NCI-H1048 (cell line): ENCODE results near the gene NDOR1.

Source experiments
- DNase-seq: peaks from one replicate; lab custom pipeline; 2025; lab: John Stamatoyannopoulos, UW

NDOR1 gene

DNA sequence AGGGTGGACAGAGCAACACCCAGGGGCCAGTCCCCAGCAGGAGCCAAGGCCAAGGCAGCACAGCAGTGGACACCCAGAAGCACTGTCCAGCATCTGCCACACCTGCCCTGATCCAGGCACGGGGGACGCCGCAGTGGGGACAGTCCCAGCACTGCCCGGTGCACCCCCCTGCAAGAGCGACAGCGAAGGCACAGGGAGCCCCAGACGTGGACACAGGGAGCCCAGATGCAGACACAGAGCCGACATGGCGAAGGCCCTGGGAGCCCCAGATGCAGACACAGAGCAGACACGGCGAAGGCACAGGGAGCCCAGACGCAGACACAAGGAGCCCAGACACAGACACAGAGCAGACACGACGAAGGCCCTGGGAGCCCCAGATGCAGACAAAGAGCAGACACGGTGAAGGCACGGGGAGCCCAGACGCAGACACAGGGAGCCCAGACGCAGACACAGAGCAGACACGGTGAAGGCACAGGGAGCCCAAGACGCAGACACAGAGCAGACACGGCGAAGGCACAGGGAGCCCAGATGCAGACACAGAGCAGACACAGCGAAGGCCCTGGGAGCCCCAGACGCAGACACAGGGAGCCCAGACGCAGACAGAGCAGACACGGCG lies 21.4 kb upstream of the NDOR1 start:
- DNase-seq = no peak

DNA sequence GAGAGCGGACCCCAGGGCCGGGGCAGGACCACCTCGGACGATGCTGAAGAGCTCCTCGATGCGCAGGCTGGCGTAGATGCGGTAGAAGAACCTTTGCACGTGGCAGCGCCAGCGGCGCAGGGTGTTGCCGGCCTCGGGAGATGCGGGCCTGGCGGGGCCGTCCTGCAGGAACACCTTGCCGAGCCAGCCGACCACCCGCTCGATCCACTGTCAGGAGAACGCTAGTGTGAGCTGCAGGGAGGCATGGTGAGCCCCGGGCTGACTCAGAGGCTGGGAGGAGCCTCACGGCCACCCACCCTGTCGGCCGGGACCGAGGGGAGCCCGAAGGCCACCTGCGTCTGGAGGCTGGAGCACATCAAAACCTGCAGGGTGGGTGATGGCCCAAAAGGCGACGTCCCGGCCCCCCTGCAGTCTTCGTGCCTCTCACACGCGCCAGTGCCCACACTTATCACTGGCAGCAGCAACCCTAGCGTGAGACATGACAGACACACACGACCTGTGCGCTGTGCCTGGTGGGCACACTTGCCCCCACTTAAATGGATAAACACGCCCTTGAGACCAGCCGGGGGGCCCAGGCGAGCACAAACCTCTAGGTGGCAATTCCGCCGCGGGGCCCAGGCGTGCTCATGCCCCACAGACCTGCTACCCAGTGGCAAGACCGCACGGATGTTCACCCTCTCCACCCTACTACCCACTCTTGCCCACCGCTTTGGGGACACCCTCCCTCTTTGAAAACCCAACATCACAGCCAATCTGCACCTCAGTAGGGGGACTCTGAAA lies 20.4 kb upstream of the NDOR1 start:
- no peak for DNase-seq

DNA sequence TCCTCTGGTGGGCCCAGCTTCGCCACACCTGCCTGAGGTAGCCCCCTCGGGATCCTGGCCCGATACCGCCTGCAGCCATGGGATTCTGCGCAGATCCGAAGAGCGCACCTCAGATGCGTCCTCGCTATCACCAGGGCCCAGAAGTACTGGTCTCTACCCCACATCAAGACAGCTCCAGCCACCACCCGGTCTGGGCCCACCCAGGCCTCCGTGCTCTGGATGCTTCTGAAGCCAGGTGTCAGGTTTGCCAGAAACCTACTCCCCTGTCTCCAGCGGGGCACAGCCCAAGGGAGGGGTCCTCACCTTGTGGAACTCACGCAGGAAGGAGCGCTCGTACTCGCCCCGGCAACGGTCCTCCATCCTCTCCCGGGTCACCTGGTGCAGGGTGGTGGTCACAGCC lies 19.6 kb upstream of the NDOR1 start:
- DNase-seq = no peak

DNA sequence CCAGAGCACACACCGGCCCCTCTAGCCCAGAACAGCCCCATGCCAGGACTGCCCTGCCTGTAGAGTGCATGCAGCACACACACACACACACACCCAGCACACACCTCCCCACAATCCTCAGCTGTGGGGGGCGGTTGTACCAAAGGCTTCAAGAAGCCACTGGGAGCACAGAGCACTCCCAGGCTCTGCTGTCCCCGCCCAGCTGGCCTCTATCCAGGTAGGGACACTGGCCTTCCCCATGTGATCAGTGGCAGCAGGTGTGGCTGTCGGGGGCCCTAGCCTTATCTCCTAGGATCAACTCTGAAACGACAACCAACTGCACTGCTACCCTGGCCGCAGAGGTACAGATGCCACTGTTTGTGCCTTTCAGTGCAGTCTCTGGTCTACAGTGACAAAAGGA lies 19.1 kb upstream of the NDOR1 start:
- no peak for DNase-seq

DNA sequence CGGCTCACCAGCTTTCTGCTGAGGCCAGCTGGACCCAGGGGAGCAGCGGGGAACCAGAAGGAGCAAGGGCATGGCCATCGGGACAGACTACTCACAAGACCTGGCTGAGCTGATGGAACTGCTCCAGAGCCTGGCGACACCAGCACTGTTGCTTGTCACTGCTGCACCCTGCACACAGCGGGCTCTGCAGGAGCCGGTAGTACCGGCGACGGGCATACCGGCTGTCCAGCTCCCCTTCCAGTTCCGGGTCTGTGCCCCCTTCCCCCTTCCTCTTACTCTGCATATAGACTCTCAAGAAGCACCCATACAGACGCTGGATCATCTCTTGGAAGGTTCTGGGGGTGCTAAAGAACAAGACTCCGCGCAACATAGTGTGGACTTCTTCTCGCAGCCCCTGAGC lies 18.1 kb upstream of the NDOR1 start:
- DNase-seq = no peak

DNA sequence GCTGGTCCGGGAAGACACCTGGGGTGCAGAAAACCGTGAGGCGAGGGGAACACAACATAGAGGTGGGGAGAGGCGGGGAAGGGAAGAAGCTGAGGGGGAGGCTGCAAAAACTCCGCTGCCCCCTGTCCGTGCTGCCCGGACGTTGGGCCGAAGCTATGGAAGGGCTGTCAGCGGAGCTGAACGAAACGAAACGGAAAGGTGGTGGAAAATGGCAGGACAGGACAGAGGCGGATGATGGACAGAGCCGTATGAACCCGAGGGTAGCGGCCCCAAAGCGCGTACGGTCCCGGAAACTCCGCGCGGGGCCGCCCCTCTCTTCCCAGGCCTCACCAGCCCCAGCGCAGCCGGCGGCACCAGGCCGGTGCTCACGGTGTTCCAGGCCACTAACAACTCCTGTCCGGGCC lies 17.4 kb upstream of the NDOR1 start:
- DNase-seq = no peak

DNA sequence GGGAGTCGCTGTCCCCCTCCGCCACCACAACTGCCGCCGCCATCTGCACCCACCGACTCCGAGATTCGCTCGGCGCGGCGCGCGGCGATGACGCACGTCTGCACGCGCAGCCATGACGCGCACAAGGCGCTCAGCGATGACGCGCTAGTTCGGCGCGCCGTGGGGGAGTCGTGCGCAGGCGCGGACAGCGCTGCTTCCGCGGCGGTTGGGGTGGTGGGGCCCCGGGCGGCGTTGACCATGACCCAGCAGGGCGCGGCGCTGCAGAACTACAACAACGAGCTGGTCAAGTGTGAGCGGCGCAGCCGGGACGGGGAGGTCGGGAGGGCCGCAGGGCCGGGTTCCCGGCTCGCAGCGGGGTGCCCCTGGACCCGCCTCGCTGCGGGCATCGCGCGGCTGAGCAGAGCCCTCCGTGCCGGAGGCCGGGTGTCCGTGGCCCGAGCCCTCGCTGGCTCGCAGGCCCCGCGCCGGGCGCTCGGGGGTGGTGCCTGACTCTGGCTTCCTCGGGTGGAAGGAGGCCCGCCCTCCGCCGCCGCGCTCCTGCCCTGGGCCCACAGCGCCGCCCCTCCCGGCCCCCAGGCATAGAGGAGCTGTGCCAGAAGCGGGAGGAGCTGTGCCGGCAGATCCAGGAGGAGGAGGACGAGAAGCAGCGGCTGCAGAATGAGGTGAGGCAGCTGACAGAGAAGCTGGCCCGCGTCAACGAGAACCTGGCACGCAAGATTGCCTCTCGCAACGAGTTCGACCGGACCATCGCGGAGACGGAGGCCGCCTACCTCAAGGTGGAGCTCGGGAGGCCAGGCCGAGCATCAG lies 16.8 kb upstream of the NDOR1 start, which contains the start of the genes ANAPC2 and SSNA1:
Gene ANAPC2, minus strand, starts transcription at position 71 of the 807 bp plus-strand sequence. Its CDS starts 28 bp downstream, at position 43.
Gene SSNA1, plus strand, starts transcription at position 187 of the 807 bp plus-strand sequence. Its CDS starts 51 bp downstream, at position 238.
- peak; percentile 83 for DNase-seq

DNA sequence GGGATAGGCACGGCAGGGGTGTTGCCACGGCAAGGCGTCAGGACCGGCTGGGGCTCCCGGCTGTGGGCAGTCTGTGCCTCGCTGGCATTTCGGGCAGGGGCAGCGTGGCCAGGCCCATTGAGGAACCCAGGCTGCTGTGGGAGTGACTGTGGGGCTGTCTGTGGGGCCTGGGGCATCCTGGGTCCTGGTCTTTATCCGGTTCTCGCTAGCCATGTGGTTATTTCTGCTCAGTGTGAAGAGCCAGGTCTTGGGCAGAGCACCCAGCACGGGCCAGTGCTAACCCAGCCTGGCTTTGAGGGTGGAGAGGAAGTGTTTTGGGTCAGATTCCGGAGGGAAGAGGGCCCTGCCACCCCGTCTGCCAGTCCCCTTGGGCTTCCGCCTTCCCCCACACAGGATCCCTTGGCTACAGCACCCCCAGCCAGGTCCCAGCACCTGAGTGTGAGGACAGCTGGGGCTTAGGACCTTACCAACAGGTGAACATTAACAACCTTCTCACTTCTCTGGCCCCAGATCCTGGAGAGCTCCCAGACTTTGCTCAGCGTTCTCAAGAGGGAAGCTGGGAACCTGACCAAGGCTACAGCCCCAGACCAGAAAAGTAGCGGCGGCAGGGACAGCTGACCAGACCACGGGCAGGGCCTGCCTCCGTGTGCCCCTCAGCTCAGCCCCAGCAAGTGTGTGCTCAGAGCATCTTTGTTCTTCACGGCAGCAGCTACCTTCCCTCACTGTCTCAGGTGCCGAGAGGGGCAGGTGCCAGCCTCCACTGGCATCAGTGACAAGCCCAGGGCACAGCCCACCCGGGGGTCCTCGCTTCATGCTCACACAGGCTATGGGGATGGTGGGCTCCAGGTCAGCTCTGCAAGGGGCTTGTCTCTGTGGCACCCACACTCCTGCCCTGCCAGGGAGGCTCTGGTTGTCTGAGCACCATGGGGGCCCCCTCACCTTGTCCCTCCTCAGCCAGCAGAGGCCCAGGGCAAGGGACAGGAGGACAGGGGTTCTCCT lies 15.9 kb upstream of the NDOR1 start:
- no peak for DNase-seq

DNA sequence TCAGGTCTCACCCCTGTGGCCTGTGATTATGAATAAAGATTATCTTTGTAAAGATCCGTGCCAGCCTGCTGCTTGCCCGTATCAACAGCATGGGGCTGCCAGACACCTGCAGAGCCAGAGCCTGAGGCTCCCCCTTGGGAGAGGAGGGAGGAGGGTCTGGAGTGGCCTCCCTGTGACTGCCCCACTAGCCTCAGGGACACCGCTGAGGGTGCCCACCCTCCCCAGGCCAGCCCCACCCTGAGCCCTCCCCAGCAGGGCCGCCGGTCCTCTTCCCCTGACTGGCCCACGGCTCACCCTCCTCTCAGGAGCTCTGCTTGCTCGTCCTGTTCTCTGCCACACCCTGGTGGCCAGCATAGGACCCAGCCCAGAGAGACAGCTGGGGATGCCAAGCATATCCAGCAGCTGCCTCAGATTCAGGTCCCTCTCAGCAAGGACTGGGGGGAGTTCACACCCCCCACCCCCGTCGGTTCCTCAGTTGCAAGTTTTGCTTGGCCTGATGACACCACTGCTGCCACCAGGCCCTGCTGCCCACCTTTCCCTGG lies 15.1 kb upstream of the NDOR1 start:
- no peak for DNase-seq

DNA sequence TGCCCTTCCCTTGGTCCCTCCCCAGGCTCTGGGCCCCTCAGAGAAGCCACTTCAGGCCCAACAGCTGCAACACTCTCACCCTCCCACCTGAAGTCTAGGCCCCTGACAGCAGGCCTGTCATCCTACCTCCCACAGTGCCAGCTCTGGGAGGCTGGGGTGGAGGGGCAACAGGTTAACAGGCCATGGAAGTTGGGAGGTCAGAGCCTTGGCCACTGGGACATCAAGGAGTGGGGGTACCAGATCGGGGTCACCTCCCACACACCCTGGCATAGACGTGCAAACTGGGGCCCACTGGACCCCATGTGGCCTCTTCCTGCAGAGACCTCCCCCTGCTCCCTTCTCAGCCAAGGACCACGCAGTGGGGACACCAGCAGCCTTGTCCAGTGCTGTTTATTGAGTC lies 14.3 kb upstream of the NDOR1 start:
- DNase-seq = no peak

DNA sequence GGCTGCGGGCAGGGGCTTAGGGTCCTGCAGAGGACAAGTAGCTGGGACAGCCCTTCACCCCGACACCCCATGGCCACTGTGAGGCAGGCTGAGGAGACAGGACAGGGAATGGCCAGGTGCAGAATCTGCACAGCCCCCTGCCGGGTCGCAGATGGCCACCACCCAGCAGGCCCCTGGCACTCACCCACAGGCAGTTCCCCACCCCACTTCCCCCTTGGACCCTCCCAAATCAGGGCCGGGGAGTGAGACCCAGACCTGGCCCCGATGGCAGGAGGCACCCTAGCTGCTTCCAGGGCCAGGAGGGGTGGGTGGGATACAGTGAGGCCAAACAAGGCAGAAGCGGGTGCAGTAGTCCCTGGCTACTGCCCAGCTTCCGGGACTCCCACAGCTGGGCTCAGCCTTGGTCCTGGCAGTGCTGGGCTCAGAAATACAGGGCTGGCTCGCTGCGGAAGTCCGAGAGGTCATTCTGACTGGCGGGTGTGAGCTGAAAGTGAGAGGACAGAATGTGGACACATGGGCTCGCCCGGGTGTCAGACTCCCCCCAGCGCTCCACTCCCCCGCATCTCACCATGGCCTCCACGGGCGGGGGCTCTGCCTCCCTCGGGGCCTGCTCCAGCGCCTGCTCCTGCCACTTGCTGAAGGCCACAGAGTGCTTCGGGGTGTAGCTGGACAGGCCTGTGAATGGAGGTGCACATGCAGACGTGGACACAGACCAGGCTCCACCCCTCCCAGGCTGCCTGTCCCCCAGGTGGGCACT lies 13.6 kb upstream of the NDOR1 start:
- DNase-seq = no peak

DNA sequence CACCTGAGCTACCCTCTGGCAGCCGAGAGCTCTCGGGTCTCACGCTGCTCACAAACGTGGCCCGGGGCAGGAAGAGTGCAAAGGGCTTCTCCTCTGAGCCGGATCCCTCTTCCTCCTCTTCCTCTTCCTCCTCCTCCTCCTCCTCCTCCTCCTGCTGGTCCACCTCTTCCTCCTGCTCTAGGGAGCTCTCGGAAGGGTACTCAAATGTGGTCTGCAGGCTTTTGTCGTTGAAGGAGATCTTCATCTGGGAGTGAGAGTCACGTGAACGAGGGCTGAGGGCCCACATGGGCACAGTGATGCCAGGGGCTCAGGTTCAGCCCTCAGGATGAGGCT lies 13.1 kb upstream of the NDOR1 start:
- no peak for DNase-seq

DNA sequence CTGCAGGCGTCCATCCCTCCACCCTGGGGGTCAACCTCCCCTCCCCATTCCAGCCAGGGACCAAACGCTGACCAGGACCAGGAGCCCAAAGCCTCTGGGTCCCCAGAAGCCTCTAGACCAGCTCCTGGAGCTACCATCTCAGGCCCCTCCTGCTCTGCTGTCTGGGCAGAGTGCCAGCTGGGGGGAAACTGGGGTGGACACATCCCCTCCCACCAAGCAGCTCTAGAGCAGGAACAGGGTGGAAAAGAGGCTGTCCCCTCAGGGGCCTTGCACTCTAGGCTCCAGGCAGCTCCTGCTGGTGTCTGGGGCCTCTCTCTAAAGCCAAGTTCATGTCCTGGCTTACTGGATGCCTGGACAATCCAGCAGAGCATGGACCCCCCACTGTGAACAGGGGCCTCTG lies 12.6 kb upstream of the NDOR1 start:
- DNase-seq = no peak

DNA sequence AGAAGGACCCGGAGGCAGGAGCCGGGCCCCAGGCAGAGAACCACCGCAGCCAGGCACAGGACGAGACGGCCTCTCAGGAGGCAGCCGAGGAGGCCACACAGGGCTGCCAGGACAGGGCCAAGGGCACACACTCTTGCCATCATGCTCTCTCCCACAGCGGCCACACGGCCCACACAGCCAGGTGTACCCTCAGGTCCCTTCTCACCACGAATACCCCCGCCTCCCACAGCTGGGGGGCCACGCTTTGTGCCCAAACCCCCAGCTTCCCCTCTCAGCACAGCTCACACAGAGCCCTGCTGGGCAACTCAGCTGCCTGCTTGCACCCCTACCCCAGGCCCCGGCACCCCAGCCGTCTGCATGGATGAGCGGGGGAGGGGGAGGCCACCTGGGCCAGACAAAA lies 11.7 kb upstream of the NDOR1 start:
- no peak for DNase-seq

DNA sequence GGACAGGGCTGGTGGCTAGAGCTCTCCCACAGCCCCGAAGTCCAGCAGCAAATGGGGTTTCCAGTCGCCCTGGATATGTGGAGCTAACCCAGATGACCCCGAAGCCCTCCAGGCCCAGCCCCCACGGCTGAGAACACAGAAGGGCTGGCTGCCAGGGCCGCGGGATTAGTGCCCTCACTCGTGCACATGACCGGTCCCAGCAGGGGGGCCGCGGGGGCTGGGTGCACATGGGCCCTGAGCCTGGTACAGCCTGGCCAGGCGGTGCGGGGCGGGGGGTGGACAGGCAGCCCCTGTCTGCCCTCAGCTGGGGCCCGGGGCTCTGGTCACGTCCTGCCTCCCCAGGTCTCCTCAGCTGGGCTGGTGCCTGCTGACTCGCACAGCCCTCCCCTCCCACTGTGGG lies 11.1 kb upstream of the NDOR1 start:
- DNase-seq = no peak

DNA sequence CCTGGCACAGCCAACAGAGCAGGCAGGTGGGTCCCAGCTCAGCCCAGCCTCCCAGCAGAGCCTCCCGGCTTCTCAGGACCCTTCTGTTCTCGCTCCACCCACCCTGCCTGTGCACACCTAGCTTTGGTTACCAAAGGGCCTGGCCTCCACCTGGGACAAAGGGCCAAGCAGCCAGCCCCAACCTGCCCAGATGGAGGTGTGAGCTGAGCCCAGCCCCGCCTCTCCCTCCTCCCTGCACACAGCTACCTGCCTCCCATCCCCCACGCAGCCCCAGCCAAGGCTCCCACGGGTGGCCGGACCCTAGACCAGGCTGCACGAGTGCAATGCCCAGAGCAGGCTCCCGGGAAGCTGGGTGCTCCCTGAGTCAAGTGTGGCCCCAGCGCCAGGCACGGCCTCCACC lies 10.6 kb upstream of the NDOR1 start:
- no peak for DNase-seq

DNA sequence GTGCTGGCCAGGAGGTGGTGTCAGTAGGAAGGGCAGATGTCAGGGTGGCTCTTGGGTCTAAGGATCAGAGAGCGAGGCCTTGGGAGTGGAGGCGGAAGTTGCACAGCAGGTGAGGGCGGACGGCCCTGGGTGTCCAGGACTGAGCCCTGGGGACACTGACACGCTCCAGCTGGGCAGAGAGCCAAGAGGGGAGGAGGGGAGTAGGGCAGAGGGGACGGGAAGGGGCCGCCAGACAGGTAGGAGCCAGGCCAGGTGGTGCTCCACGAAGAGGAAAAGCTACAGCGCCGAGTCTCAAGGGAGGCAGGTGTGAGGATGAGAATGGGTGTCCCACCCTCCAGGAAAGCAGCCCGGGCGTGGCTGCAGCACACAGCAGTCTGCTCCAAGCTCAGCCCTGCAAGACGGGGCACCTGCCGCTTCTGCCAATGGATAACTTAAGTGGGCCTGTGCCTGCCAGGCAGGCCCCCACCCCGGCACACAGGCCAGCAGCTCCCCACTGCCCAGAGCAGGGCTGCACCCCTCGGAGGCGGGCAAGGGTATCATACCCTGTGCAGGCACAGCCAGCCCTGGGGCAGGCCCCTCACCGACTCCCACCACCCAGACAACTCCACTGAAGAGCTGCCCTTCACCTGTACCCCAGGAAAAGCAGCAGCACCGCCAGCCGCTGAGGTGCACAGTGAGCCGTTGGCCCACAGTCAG lies 9.8 kb upstream of the NDOR1 start:
- DNase-seq = no peak

DNA sequence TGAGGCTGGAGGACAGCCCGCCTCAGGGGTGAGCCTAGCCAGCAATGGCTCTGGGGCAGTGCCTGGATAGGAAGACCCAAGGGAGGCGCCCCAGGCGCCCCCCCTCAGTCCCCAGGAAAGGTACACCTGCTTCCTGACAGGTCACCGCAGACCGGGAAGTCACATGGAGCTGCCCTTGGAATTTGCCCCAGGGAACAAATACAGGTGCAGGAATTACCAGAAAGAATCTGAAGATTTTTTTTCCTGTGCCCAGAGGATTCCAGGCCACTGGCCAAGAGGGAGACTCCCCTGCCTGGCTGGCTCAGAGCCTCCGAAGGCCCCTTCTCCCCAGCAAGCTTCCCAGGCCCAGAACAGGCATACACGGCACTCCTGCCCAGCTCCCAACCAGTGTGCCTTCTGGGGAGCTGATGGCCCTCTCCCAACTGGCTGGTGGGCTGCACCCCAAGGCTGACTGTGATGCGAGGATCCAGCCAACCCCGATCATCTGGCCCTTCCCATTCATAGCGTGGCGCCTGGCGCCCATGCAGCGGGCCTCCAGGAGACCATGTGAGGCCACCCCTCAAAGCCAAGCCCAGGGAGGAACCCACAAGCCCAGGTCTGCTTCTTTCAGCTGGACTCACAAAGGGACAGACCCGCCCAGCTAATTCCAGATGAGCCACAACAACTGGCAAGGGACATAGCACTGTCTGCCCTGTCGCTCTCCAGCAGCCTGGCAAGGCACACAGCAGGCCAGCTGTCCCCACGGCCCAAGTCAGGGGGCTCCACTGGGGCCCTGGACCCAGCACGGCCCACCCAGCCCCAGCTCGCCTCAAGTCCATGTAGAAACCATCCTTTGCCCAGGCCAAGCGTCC lies 7.2 kb upstream of the NDOR1 start:
- DNase-seq = no peak

DNA sequence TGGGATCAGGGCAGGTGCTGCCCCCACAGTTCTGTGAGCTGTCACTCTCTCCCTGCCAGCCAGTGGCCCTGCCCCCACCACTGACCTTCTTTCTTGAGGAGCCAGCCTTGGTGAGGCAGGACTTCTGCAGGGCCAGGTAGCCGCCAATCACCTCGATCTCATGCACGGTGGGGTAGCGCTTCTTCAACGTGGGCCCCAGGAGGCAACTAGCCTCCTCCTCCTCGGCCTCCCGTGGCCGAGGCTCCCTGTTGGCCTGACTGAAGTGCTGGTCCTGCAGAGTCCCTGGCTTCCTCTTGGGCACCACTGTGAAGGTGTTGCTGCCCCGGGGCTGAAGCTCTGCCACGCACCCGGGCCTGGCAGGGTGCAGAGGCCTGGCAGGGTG lies 6.6 kb upstream of the NDOR1 start:
- no peak for DNase-seq
